HG02798 (cell line): ENCODE measurements around the gene TK1.
A peak's percentile ranks its signal among the peaks of the same experiment; 100 is the strongest.
"Not testable (repeated sequence)": the region's sequence is repeated elsewhere in the genome, so short reads cannot be mapped to it uniquely, and the experiment has no call there.

Experiments
- ATAC-seq: cut with Tn5 transposase; IDR thresholded peaks from one replicate; pipeline ENCODE4 v1.9.1; 2021; ENCODE audit warnings: mild to moderate bottlenecking; ENCODE audit not compliant: unreplicated experiment, poor library complexity

Gene TK1

DNA sequence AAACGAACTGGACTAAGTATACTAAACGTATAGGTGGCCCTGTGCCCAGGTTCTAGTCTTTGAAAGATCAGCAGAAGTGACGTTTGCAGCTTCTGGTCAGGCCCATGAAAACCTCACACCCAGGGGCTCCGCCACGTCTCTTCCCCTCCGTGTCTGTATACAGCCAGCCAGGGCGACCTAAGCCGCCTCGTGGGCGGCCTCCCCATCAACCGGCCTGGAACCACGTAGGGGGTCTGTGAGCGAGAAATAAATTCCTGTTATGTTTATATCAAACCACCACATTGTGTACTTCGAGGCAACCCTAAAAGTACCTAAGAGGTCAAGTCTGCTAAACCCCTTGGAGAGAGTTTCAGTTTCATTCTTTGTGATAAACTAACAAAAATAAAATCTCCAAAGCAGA is 6.8 kb downstream of the TK1 start:
- no peak for ATAC-seq

DNA sequence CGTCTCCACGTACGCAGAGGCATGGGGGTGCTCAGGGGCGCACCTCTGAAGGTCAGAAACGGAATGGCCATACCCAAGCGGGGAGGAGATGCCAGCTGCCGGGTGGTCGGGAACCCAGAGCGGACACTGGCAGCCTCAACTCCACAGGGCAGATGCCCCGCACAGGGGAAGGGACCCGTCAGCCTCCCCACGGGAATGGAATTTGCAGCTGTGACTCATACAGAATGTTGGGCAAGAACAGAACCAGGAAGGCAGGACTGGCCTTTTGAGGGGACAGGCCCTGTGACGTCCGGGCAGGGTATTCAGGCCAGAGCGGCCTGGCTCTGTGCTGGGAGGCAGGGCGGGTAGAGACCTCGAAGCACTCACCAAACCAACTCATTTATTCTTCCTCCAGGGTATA is 7.5 kb downstream of the TK1 start:
- ATAC-seq: no peak

DNA sequence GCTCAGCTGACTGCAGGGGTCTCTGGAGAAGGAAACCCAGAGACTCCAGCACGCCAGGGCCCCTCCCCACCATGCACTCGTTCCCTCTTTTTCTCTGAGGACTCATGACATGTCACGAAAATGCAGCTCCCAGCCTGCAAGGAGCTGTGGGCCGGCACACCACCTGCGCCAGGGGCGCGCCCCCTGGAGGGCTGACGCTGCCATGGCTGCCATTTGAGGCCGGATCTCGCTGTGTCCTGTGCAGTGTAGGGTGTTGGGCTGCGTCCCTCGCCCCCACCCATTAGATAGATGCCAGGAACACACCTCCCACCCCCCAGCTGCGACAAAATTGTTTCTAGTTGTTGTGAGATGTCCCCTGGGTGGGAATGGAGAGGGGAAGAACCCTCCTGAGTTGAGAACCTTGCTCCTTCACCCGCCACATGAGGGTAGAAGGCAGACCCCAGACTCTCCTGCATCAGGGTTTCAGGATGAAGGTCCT is 10.3 kb downstream of the TK1 start:
- peak; percentile 49 for ATAC-seq

DNA sequence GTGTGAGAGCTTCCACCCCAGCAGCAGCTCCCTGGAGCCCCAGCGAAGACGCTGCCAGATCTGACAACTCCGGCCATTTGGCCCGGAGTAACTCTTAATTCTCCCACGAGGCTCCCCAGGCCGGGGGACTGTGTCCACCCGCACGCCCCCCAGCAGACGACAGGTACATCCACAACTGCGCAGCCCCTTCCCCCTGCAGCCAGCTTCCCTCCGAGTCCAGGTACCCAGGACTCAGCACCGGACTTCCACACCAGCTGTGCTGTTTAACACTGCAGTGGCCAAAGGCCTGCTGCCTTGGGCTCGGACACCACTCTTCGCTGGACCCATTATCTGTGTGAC is 11.2 kb downstream of the TK1 start:
- ATAC-seq: no peak

DNA sequence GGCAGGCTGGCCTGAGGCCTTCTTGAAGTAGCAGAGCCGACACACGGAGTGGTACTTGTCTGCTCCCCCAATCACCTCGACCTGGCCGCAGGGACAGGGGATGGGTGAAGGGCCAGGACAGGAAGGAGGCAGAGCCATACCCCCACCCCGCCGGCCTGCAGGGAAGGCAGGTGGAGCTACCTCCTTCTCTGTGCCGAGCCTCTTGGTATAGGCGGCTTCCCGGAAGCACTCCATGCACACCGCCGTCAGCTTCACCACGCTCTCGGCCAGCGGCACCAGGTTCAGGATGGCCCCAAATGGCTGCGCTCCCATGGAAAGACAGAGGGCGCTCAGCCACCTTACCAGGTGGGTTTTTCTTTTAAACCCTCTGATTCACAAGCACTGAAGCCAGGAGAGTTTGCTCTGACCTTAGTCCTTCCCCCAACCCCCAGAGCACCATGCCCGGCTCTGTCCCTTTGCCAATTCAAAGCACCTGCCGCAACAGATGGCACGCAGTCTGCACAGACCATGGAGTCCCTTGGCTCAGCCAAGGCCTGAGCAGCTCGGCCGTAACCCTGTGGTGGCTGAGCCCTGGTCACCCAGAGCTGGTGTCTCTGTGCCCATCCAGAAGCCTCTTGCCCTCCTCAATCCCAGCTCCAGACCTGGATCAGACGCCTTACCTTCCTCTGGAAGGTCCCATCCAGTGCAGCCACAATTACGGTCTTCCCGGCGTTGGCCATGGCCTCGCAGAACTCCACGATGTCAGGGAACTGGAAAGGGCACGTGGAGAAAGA is 11.8 kb downstream of the TK1 start:
- ATAC-seq: no peak

DNA sequence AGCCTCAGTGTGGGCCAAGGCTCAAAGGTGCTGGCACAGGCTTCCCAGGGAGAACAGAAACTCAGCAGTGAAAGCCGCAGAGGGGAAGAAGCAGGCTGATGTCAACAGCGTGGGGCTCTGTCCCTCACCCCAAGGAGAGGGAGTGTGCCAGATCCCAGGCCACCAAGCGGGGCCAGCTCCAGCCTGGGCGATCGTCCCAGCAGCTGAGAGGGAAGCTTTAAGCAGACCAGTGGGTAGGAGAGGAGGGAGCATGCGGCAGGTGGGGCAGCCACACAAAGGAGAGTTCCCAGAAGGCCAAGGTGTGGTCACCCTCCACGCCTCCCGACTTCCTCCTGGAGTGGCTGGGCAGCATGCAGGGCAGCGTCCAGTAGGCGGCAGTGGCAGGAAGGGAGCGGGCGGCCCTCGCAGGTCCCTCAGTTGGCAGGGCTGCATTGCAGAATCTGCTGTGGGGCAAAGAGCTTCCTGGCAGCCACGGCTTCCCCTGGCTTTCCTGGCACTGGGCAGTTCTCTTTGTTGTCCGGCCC is 12.4 kb downstream of the TK1 start:
- no peak for ATAC-seq

DNA sequence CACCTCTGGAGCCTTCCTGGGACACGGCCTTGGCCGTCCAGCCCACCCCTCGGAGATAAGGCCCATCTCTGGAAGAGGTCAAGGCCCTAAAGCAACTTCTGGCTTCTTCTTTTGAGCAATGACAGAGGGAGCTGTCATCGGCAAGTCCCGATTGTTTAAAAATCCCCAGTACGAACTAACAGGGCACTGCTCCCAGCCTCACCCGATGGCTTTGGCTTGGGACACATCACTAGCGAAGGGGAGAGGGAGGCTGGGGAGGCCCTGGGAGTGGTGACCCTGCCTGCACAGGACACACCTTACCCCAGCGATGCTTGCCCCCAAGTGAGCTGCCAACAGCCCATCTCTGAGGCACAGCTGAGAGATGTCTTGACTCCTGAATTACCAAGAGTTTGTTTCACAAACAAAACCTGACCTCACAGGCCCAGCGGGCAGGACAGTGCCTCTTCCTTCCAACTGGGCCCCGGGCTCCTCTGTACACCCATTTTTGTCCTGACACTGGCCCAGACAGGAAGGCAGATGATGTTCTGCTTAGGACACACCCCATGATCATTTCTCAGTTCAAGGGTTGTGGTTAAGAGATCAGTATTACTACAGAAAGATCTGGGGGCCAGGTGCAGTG is 13.6 kb downstream of the TK1 start:
- ATAC-seq: peak; percentile 32

DNA sequence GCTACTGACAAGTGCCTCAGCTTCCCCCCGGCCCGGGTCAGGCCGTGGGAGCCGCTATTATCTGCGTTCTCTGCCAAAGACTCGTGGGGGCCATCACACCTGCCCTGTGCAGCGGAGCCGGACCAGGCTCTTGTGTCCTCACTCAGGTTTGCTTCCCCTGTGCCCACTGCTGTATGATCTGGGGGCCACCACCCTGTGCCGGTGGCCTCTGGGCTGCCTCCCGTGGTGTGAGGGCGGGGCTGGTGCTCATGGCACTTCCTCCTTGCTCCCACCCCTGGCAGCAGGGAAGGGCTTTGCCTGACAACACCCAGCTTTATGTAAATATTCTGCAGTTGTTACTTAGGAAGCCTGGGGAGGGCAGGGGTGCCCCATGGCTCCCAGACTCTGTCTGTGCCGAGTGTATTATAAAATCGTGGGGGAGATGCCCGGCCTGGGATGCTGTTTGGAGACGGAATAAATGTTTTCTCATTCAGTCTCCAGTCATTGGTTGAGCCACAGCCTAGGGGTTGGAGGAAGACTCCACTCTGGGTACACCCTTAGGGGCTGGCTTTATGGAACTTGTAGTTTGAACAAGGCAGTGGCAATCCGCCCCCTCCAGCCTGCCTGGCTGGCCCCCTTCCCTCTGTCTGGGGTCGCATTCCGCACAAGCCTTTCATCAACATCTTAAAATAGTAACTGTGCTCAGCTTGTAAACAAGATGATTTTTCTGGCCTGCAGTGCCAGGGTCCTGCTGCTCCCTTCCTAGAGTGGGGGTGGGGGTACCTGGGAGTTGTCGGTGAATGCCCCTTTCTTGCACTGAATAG is 14.4 kb downstream of the TK1 start:
- ATAC-seq: no peak

DNA sequence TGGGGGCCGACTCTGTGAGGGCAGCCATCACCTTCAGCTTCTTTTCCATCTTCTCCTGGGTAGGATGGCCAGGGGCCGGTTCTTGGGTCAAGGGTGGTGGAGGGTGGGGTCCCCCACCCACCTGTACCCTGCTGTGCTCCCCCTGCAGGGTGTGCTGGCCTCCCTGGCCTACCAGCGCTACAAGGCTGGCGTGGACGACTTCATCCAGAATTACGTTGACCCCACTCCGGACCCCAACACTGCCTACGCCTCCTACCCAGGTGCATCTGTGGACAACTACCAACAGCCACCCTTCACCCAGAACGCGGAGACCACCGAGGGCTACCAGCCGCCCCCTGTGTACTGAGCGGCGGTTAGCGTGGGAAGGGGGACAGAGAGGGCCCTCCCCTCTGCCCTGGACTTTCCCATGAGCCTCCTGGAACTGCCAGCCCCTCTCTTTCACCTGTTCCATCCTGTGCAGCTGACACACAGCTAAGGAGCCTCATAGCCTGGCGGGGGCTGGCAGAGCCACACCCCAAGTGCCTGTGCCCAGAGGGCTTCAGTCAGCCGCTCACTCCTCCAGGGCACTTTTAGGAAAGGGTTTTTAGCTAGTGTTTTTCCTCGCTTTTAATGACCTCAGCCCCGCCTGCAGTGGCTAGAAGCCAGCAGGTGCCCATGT is 15.1 kb downstream of the TK1 start:
- not testable (repeated sequence) for ATAC-seq

DNA sequence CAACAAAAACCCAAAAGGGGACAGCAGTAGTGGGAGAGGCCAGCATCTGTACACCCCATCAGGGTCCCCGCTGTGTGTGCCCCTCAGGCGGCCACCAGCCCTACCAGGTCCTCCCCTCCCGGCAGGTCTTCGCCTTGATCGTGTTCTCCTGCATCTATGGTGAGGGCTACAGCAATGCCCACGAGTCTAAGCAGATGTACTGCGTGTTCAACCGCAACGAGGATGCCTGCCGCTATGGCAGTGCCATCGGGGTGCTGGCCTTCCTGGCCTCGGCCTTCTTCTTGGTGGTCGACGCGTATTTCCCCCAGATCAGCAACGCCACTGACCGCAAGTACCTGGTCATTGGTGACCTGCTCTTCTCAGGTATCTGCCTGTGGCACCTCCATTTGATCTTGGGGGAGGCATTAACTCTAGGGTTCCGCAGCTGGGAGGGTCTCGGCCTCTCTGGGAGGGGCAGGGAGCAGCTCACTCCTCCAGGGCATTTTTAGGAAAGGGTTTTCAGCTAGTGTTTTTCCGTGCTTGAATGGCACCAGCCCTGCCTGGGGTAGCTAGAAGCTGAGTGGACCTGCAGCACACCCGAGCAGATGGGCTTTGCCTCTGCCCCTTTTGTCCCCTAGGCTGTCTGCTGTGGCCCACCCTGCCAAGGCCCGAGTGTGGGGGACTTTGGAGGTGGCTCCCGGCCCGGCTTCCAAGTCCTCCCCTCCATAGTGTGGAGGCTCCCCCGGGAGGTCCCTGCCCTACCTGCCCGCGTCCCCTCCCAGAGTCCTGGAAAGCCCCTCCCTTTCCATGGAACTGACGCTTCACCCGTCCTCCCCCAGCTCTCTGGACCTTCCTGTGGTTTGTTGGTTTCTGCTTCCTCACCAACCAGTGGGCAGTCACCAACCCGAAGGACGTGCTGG is 15.9 kb downstream of the TK1 start:
- no peak for ATAC-seq

DNA sequence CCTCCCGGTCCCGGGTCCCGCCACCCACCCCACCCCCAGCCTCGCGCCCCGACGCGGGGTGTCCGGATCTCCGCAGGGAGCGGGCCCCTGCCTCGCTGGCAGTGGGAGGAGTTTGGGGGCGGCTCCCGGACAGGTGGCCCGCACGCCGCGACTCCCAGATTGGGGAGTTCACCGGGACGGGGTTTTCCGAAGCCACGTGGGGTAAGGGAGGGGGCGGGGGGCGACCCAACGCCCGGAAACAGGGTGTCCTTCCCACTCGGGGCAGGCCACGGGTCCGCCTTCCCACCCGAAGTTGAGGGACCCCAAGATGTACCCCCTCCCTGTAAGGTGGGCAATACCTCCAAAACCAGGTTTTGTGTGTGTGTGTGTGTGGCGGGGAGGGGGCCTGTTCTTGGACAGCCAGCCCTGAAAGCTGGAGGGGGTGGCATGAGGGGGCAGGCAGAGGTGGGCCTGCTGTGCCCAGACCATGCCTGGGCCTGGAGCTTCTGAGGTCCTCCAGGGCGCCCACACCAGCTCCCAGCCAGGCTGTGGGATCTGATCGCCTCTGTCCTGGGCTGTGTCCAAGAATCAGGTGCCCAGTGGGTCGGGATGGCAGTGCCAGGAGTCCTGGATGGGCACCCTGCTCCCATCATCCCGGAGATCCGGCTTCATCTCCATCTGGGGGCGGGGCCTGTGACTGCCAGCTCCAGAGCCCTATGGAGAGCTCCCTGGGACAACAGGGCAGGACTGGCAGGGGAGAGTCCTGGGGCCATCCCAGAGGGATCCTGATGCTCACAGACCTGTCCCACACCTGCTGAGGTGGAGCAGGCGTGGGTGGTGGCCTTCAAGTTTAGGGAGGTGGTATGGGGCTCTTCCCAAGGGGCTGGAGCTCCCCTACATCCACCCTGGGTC is 17.7 kb downstream of the TK1 start:
- peak; percentile 23 for ATAC-seq

DNA sequence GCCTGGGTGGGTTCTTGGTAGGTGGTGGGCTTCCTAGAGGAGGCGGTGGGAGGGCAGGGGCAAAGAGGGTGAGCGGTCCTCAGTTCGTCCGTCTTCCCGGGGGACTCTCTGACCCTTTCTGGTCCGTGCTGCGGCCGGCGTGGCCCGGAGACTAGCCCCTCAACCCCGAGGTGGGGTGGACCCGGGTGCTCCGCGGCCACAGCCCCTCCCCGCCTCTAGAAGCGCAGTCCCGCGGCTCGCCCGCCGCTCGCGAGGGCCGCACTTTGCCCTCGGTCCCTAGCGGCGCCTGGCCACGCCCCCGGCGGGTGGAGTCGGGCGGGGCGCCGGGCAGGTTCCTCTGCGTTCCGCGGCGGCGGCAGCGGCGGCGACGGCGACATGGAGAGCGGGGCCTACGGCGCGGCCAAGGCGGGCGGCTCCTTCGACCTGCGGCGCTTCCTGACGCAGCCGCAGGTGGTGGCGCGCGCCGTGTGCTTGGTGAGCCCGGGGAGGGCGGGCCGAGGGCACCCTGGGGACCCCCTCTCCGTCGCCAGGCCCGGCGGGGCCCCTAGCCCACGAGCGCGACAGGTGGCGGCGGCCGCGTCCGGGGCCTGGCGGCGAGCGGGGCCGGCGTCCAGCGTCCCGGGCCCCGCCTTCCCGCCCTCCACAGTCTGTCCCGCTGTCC is 18.5 kb downstream of the TK1 start, which contains the start of gene SYNGR2:
Gene SYNGR2, plus strand, starts transcription at position 340 of the 661 bp plus-strand sequence. Its CDS starts 36 bp downstream, at position 376.
- ATAC-seq: peak; percentile 60

DNA sequence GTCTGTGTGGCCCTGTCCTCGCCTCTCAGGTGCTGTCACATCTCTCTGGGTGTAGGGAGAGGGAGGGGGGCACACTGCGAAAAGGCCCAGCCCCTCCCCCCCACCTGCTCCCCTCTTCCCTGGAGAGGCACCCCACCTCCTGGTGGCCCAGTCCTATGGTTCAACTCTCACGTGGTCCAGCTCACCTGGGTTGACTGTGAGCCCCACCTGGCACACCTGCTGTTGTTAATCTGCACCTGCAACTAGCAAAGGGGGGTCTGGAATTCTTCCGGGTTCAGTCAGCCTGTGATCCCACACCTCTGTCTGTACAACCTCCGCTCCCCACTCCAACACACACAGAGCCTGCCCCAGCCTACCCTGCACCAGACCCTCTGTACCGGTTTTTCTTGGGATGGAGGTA is 20.4 kb downstream of the TK1 start:
- no peak for ATAC-seq

DNA sequence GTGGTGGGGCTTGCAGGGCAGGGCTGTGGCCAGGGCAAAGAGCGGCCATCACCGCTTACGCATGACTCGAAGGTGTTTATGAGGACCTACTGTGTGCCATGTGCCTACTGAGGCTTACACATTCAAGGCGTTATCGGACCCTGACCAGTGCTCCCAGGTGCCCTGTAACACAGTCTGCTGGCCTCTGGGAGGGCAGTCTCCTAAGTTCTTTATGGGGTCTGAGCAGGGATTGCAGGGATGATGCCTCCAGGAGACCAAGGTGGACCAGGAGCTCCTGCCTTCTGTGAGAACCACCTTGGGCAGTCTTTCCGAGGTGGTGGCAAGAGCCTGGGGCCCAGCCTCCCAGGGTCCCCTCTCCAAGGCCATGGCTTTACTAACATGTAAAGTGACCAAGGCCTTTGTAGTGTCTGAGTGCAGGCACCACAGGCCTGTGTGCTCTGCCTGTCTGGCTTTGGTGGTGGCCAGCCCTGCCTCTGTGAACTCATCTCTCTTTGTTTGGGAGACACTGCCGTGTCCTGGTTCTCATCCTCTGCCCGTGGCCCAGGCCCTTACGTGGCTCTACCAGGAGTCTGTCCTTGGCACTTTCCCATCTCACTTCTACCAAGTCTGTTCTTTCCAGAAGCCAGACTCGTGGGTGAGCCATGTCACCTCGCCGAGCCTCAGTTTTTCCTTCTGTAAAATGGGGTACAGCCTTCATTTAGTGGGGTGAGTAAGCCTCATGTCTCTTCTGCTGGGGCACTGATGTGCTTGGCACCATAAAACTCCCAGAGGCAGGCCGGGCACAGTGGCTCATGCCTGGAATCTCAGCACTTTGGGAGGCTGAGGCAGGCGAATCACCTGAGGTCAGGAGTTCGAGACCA is 21.9 kb downstream of the TK1 start:
- no peak for ATAC-seq

DNA sequence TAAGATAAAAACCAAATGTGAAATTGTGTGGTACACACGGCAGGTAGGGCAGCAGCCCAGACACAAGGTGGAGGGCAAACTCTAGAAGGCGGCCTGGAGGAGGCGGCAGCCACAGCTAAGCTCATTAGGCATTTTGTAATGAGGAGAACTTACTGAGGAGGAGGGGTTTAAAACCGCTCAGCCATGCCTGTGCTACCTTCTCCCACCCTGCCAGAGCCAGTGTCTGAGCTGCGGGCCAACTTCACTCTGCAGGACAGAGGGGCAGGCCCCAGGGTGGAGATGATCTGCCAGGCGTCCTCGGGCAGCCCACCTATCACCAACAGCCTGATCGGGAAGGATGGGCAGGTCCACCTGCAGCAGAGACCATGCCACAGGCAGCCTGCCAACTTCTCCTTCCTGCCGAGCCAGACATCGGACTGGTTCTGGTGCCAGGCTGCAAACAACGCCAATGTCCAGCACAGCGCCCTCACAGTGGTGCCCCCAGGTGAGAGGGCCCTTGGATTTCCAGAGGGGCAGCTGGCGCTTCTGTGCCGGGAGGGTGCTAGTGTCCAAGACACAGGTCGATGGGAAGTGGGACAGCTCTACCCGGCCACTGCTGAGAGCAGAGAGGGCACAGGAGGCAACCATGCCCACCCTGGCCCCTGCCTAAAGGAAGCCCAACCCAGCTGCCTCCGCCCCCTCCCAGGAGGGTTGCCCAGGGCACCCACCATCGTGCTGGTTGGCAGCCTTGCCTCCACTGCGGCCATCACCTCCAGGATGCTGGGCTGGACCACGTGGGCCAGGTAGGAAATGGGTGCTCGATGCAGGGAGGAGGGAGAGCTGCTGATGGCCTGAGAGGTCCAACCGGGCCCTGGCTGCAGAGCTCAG is 22.7 kb downstream of the TK1 start:
- ATAC-seq: no peak

DNA sequence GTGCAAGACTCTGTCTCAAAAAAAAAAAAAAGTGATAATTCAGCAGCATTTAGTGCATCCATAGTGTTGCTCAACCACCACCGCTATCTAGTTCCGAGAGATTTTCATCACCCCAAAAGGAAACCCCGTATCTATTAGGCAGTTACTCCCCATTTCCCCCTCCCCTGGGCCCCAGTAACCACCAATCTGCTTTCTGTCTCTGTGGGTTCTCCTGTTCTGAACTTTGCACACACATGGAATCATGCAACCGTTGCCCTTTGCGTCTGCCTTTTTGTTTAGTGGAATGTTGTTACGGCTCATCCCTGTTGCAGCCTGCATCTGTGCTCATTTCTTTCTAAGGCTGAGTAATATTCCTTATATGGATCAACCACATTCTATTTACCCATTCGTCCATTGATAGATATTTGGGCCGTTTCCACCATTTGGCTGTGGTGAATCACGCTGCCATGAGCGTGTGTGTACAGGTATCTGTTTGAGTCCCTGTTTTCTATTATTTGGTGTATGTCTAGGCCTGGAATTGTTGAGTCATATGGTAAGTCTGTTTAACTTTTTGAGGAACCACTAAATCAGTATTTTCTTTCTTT is 27.2 kb downstream of the TK1 start:
- ATAC-seq: peak; percentile 38
